ENCODE results near the gene TTC9. TPM values are rescaled to one million over a fixed set of nuclear protein-coding genes. Genes with fewer than 3 reads are reported as not detected.
A peak's percentile ranks its signal among the peaks of the same experiment; 100 is the strongest.

Gene TTC9
- total and polyA plus RNA-seq, 2 experiments from 2014 or later: 10.3 to 34.2 TPM

- Histone ChIP-seq H3K79me2 (replicated peaks; ENCODE audit: insufficient read depth) (peaks cover 81% of the 10 kb centered on the region), H3K27ac (ENCODE audit: low read depth) (peak overlapping the region; percentile 93)
Observed at GRCh38 chr14:70655110-70655826, 13.6 kb downstream of the TTC9 start.

More at GRCh38 chr14:70655110-70655826, 13.6 kb downstream of the TTC9 start:
- Histone ChIP-seq H4K20me1 (replicated peaks; ENCODE audit: insufficient read depth) (no peaks in the 10 kb centered on the region), H3F3A (replicated peaks; ENCODE audit: low read depth) (peaks cover 11% of the 10 kb centered on the region), H3K4me1 (ENCODE audit: insufficient read depth) (peaks cover 86% of the 10 kb centered on the region), H3K4me3 (peak overlapping the region; percentile 21), H3K9me2 (ENCODE audit: insufficient read depth) (no peaks in the 10 kb centered on the region), H3K27me3 (ENCODE audit: insufficient read depth) (no peaks in the 10 kb centered on the region), H2AFZ (no peak overlapping the region), H3K36me3 (ENCODE audit: insufficient read depth) (peaks cover 12% of the 10 kb centered on the region), H3K4me2 (peak overlapping the region; percentile 12)
- peak overlapping the region; percentile 39 for H3K4me3 Mint-ChIP-seq
- no peaks in the 10 kb centered on the region for H3K9me3 Mint-ChIP-seq
- ATAC-seq (peak; percentile 81), DNase-seq (ENCODE audit: low spot score) (peak; percentile 91)
- peaks cover 9% of the 10 kb centered on the region for H3K27me3 Mint-ChIP-seq (ENCODE audit: insufficient read depth, low read depth, poor library complexity)
- peak overlapping the region; percentile 97 for H3K27ac Mint-ChIP-seq
- TF ChIP-seq CREB1 (CRISPR knock-in tag; IDR thresholded peaks at IDR 0.05; ENCODE audit: low read depth) (no peak), POLR2AphosphoS5 (IDR thresholded peaks at IDR 0.05; ENCODE audit: low read depth) (0 out of 2 replicates have a peak, but pooled peaks have one; percentile 31), EZH2phosphoT487 (IDR thresholded peaks at IDR 0.05; ENCODE audit: unreplicated experiment) (no peak), CTCF (conservative IDR thresholded peaks at IDR 0.05; ENCODE audit: low read depth in 2 of 2) (no peak), REST (IDR thresholded peaks at IDR 0.05; ENCODE audit: unreplicated experiment) (no peak), ZNF331 (CRISPR knock-in tag; IDR thresholded peaks at IDR 0.05; ENCODE audit: low read depth) (no peak), ETS1 (IDR thresholded peaks at IDR 0.05) (peak; percentile 94), NANOG (IDR thresholded peaks at IDR 0.05; ENCODE audit: borderline replicate concordance) (peak; percentile 48; the same call in 1 of the 2 replicates), STAT1 (IDR thresholded peaks at IDR 0.05; ENCODE audit: unreplicated experiment) (no peak), EZH2 (IDR thresholded peaks at IDR 0.05; ENCODE audit: low read depth, unreplicated experiment) (no peak), ZNF114 (CRISPR knock-in tag; IDR thresholded peaks at IDR 0.05) (no peak), JUNB (IDR thresholded peaks at IDR 0.05; ENCODE audit: unreplicated experiment) (no peak), ZNF462 (CRISPR knock-in tag; IDR thresholded peaks at IDR 0.05) (no peak)
- peaks cover 62% of the 10 kb centered on the region for H3K36me3 Mint-ChIP-seq (ENCODE audit: low read depth)
- peaks cover 83% of the 10 kb centered on the region for H3K4me1 Mint-ChIP-seq
